GM06990 (cell line): ENCODE data around the gene HIVEP3.

ENCODE experiments used
- DNase-seq: peaks from one replicate; pipeline ENCODE4 v3.0.0-alpha.2; 2011; ENCODE audit not compliant: insufficient read length; ENCODE audit errors: extremely low read depth
- H3K27me3 ChIP-seq: replicated peaks from 2 replicates; pipeline ENCODE4 v1.6.0; 2011; ENCODE audit warnings: low read length; ENCODE audit not compliant: control insufficient read depth, insufficient read depth
- H3K36me3 ChIP-seq: 2 replicates; pipeline ENCODE4 v1.5.1; 2011; ENCODE audit warnings: low read length; ENCODE audit not compliant: control insufficient read depth, insufficient read depth
- H3K4me3 ChIP-seq: replicated peaks from 2 replicates; pipeline ENCODE4 v1.5.1; 2011; ENCODE audit warnings: low read depth, mild to moderate bottlenecking, control low read depth, low read length
- TF ChIP-seq, protein P1 (sequence below): IDR thresholded peaks from 2 replicates; pipeline ENCODE4 v1.5.1; 2011; ENCODE audit warnings: low read length, control low read depth, mild to moderate bottlenecking, inconsistent platforms; ENCODE audit not compliant: insufficient read depth, poor library complexity, severe bottlenecking

HIVEP3 gene

DNA sequence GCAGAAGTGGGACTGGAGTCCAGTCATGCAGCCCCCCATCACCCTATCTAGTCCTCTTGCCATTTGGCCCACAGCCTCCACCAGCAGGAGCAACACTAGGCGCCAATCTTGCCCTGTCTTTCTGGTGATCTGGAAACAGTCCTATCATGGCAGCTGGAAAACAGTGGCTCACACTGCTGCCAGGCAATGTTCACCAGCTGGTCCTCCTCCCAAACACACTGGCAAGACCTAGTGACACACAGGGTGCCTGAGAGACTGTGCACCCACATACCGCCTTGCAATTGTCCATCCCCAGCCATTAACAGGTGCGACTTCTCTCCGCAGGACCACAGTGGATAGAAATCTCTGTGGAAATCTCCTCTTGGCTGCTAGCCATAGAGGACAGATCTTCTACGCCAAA is 105.5 kb downstream of the HIVEP3 start:
- no peak for DNase-seq
- no peaks in the 10 kb centered on the region for H3K36me3 ChIP-seq
- TF ChIP-seq, protein P1, sequence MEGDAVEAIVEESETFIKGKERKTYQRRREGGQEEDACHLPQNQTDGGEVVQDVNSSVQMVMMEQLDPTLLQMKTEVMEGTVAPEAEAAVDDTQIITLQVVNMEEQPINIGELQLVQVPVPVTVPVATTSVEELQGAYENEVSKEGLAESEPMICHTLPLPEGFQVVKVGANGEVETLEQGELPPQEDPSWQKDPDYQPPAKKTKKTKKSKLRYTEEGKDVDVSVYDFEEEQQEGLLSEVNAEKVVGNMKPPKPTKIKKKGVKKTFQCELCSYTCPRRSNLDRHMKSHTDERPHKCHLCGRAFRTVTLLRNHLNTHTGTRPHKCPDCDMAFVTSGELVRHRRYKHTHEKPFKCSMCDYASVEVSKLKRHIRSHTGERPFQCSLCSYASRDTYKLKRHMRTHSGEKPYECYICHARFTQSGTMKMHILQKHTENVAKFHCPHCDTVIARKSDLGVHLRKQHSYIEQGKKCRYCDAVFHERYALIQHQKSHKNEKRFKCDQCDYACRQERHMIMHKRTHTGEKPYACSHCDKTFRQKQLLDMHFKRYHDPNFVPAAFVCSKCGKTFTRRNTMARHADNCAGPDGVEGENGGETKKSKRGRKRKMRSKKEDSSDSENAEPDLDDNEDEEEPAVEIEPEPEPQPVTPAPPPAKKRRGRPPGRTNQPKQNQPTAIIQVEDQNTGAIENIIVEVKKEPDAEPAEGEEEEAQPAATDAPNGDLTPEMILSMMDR, result no peak
- H3K27me3 ChIP-seq, result no peaks in the 10 kb centered on the region
- H3K4me3 ChIP-seq, result no peak overlapping the region

DNA sequence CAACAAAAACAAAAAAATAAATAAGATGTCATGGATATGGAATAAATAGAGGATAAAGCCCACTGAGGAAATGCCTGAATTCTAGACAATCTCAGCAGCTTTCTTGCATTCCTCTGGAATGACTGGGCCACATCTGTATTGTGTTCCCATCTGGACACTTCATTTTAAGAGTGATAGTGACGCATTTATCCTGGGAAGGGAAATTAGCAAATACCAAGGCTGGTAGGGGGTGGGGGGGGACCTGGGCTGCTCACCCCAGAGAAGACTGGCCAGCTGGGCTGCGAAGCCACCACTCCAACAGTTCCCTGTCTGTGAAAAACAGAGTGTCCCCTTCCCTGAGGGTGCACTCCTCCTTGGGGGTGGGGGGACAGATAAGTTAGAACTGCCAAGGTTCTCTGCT is 106.3 kb downstream of the HIVEP3 start:
- TF ChIP-seq, protein P1, result no peak
- no peak for DNase-seq
- Histone ChIP-seq H3K27me3 (no peaks in the 10 kb centered on the region), H3K36me3 (no peaks in the 10 kb centered on the region), H3K4me3 (no peak overlapping the region)

DNA sequence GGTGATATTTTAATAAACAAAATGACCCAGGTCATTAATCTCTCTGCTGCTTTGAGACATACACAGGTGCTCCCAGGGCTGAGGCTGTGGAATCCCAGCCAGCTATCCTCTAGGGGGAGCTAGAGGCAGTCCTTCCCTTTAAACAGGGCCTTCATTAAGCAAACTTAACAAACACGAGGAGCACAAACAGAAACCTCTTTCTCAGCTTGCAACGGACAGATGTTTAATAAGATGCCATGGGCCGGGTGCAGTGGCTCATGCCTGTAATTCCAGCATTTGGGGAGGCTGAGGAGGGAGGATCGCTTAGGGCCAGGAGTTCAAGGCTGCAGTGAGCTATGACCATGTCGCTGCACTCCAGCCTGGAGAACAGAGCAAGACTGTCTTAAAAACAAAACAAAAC is 106.7 kb downstream of the HIVEP3 start:
- H3K27me3 ChIP-seq, result no peaks in the 10 kb centered on the region
- no peaks in the 10 kb centered on the region for H3K36me3 ChIP-seq
- H3K4me3 ChIP-seq, result no peak overlapping the region
- DNase-seq, result no peak
- TF ChIP-seq, protein P1, result peak; percentile 83

DNA sequence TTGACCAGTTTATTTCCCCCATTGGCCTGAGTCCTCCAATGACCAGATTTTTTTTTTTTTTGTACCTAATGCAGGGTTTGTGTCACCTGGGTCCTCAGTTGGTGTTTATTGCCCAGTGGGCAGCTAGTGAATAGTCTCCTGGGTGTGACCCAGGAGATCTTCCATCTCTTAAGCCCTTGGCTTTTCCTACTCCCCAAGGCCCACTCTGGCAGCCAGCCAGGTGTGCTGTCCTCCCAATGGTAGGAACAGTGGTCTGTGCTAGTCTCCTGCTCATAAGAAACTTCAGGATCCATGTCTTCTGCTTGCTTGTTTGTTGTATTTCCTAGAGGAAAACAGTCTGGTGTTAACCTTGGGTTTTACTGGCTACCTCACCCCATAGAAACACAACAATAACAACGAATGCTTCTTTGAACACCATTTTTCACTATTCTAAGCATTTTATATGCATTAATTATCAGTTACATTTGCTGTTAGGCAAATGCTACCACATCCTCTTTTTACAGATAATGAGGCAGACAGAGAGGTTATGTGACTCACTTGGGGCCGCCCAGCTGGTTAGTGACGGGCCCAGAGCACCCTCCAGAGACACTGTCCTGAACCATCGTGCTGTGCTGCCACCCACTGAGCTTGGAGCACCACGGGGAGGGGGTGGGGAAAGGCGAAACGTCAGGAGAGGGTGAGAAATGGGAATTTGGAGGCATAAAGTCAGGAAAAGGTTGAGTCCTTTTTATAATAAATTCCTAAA is 107.5 kb downstream of the HIVEP3 start:
- Histone ChIP-seq H3K36me3 (no peaks in the 10 kb centered on the region), H3K4me3 (no peak overlapping the region), H3K27me3 (no peaks in the 10 kb centered on the region)
- peak; percentile 49 for DNase-seq
- TF ChIP-seq, protein P1, result peak; percentile 34

DNA sequence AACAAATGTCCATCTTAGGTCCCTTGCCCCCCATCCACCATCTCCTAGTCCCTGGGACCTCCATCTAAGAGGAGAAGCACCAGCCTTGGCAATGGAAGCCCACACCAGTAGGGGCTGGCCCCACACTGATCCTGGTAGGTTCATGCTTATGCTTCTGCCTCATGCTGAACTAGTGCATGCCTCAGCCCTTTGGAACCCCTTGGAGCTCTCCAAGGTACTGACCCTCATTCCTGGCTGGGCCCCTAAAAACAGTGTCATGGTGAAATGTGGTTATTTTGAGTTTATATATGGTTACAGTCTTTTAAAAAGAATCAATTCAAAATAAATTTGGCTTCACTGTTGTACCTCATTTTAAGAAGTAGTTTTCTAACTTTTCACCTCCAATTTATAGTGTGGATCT is 108.3 kb downstream of the HIVEP3 start:
- no peak overlapping the region for H3K4me3 ChIP-seq
- no peaks in the 10 kb centered on the region for H3K27me3 ChIP-seq
- TF ChIP-seq, protein P1, result no peak
- H3K36me3 ChIP-seq, result no peaks in the 10 kb centered on the region
- no peak for DNase-seq

DNA sequence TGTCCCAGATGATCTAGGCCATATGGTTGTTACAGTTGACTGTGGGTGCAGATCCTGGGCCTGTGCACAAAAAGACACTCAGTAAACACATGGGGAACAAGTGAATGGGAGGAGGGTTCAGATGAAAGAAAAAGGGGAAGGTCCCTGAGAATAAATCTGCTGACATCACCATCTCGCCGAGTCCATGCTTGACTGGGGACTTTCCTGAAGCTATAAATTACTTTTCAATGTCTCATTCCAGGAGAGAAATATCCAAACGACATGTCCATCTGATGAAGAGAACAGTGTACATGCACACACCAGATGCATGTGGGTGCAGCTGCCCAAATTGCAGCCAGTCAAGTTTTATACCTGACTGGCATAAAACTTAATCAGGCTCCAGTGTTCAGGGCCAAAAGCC is 109.0 kb downstream of the HIVEP3 start:
- TF ChIP-seq, protein P1, result no peak
- H3K4me3 ChIP-seq, result no peak overlapping the region
- no peaks in the 10 kb centered on the region for H3K27me3 ChIP-seq
- no peaks in the 10 kb centered on the region for H3K36me3 ChIP-seq
- DNase-seq, result no peak
